DMS79 (cell line): ENCODE data around the gene NCAPG.

Experiments
- DNase-seq: peaks from one replicate; lab custom pipeline; 2025; lab: John Stamatoyannopoulos, UW

The NCAPG gene

DNA sequence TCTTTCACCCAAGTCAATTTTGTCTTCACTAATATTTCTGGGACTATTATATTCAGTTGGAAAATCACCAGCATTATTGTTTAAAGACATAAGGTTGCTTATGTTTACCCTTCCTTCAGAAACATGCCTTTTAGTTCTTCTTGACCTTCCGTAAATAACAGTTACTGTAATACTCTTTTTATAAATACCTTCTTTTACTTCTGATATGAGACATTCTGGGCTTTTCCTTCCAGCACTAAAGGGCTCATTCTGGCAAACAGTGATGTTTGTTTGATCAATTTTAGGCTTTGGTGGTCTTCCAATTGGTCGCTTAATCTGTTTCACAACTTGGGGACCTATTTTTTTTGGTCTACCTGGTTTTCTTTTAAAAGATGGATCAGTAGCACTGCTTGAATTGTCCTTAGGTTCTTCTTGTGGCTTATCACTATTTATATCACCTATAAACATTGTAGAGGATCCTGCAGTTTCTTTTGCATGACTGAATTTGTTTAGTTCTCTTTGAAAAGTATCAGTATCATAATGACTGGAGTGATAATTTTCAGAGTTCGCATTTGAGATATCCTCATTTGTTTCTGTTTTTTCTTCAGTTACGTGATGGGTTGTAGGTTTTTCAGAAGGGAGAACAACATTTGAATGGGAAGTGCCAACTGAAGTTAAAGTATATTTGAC, 64.8 kb downstream of the NCAPG start:
- no peak for DNase-seq

DNA sequence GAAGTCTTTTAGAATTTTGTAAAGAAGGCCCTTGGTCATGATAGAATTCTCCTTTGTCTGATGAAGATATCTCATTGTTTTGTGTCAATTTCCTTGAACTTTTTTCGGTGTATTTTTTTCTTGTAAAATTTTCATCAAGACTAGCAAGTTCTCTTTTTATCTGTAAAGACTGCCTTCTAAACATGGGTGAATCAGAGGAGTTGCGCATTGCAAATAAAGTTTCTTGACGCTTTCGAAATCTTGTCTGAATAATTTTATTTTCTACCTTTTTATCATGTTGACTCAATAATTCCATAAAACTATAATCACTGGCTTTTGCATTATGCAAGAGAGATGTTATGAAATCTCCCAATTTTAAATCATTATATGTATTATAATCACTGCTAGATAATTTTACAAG, 66.2 kb downstream of the NCAPG start:
- no peak for DNase-seq

DNA sequence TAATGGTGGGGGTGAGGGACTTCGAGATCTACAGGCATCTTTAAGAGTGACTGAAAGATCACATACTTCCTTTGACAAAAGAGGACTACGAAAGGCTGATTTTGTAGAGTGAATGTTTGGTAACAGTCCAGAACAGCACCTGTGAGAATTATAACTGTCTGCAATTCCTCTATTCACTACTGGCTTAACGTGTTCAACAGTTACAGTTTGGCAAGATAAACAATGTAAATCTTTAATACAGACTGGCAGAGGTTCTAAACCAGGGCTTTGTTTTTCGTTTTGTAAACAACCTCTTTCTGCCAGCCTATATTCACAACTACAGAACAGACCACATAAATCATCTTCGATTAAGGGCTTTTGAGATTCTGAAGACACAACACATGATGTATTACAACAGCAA, 66.9 kb downstream of the NCAPG start:
- no peak for DNase-seq

DNA sequence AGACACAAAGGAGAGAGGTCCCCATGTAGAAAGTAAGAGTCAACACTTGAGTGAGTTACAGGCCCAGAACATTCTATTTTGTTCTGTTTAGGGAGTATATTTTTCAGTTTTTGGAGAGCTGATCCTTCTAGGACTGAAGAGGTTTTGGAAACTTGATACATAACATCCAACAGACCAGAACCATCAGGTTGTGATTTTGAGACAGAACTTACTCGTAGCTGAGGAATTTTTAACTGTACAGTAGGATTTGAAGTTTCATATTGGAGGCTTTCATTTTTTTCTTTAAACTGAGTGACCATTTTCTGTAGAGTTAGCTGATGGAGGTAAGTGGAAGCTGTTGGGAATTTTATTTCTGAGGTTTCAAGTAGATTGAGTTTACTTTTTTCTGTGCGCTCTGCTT, 73.3 kb downstream of the NCAPG start:
- DNase-seq = no peak

DNA sequence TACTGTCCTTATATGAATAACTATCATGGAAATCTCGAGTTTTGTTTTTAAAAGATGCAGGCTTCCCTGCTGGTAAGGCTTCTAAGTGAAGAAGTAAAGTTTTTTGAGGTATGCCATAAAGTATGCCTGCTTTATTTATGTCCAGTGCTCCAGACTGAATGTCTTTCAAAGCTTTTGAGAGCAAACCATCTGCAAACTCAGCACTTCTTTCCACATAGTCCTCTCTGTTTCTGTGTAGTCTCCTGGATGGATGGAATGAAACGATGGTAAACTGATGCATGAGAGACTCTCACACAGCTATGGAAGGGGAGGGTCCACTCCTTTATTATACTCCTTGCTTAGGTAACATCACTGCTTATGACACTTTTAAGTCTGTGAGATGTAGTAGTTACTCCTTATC, 73.7 kb downstream of the NCAPG start:
- no peak for DNase-seq

DNA sequence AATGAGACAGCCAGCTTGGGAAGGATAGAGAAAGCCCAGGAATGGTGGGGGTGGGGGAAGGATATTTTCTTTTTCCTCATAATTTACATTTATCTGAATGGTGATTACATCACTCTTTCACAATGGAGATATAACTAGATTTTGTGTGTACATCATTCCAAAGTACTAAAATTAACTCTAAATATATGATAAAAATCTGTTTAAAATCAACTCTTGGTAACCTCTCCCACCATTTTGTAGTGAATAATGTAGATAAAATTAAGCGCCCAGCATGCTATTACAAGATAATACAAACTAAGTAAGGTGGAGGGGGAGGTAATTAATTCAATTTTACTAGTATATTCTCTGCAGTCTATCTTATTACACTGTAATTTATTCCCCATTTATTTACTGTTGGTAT, 78.9 kb downstream of the NCAPG start:
- no peak for DNase-seq

DNA sequence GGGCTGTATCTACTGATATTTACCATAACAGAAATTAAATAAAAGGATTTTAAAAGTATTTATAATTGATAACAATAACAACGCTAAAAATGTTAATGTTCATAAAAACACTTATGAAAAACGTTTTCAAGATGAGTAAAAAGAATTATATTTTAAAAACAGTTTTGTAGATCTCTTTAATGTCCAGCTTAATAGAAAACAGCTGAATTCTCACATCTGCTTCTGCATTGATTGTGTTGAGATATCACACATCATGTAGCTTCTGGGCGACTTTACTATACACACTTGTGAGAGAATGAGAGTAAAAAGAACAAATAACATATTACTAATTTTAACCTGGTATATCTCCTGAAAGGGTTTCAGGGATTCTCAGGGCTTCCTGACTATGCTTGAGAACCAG, 83.6 kb downstream of the NCAPG start:
- DNase-seq = no peak
